ENCODE measurements around the gene HNRNPF. TPM values are rescaled to one million over a fixed set of nuclear protein-coding genes. Genes with fewer than 3 reads are reported as not detected.
A peak's percentile ranks its signal among the peaks of the same experiment; 100 is the strongest.

The HNRNPF gene
- total RNA-seq, 1 donor from 2014 or later: 163 TPM

GRCh38 chr10:43351301-43351700 is 57.7 kb downstream of the HNRNPF start:
- Mint-ChIP-seq H3K9me3 (no peaks in the 10 kb centered on the region), H3K36me3 (no peaks in the 10 kb centered on the region), H3K4me3 (no peak overlapping the region), H3K4me1 (peaks cover 44% of the 10 kb centered on the region), H3K27me3 (ENCODE audit: low read depth) (peaks cover 8% of the 10 kb centered on the region), H3K27ac (no peak overlapping the region)
- DNase-seq (ENCODE audit: low spot score in 2 of 2, unreplicated experiment in 2 of 2): no peak
- no peak for TF ChIP-seq CTCF (IDR thresholded peaks at IDR 0.05; ENCODE audit: unreplicated experiment)

GRCh38 chr10:43350686-43351085 is 58.3 kb downstream of the HNRNPF start:
- no peaks in the 10 kb centered on the region for H3K9me3 Mint-ChIP-seq
- TF ChIP-seq CTCF (IDR thresholded peaks at IDR 0.05; ENCODE audit: unreplicated experiment): no peak
- peaks cover 39% of the 10 kb centered on the region for H3K4me1 Mint-ChIP-seq
- no peak overlapping the region for H3K27ac Mint-ChIP-seq
- no peak overlapping the region for H3K4me3 Mint-ChIP-seq
- H3K36me3 Mint-ChIP-seq: no peaks in the 10 kb centered on the region
- DNase-seq (ENCODE audit: low spot score in 2 of 2, unreplicated experiment in 2 of 2): no peak
- H3K27me3 Mint-ChIP-seq (ENCODE audit: low read depth): peaks cover 8% of the 10 kb centered on the region

GRCh38 chr10:43350156-43350555 is 58.8 kb downstream of the HNRNPF start:
- TF ChIP-seq CTCF (IDR thresholded peaks at IDR 0.05; ENCODE audit: unreplicated experiment): no peak
- no peak for DNase-seq (ENCODE audit: low spot score in 2 of 2, unreplicated experiment in 2 of 2)
- Mint-ChIP-seq H3K4me1 (peaks cover 36% of the 10 kb centered on the region), H3K27ac (no peak overlapping the region), H3K27me3 (ENCODE audit: low read depth) (peaks cover 8% of the 10 kb centered on the region), H3K36me3 (no peaks in the 10 kb centered on the region), H3K4me3 (no peak overlapping the region), H3K9me3 (no peaks in the 10 kb centered on the region)

- Mint-ChIP-seq H3K4me1 (peaks cover 24% of the 10 kb centered on the region), H3K27me3 (ENCODE audit: low read depth) (peaks cover 10% of the 10 kb centered on the region), H3K27ac (no peak overlapping the region), H3K9me3 (no peaks in the 10 kb centered on the region), H3K4me3 (no peak overlapping the region), H3K36me3 (no peaks in the 10 kb centered on the region)
- DNase-seq (ENCODE audit: low spot score in 2 of 2, unreplicated experiment in 2 of 2): peak; percentile 65 to 87
- peak; percentile 83 for TF ChIP-seq CTCF (IDR thresholded peaks at IDR 0.05; ENCODE audit: unreplicated experiment)
Observed at GRCh38 chr10:43348511-43349312, 60.3 kb downstream of the HNRNPF start.

GRCh38 chr10:43347997-43348396 is 61.0 kb downstream of the HNRNPF start:
- Mint-ChIP-seq H3K27ac (no peak overlapping the region), H3K27me3 (ENCODE audit: low read depth) (peaks cover 10% of the 10 kb centered on the region), H3K9me3 (no peaks in the 10 kb centered on the region), H3K36me3 (no peaks in the 10 kb centered on the region), H3K4me3 (no peak overlapping the region), H3K4me1 (peaks cover 18% of the 10 kb centered on the region)
- DNase-seq (ENCODE audit: low spot score in 2 of 2, unreplicated experiment in 2 of 2): no peak
- TF ChIP-seq CTCF (IDR thresholded peaks at IDR 0.05; ENCODE audit: unreplicated experiment): no peak
